ENCODE results near the gene SLIT3.

GRCh38 chr5:168669668-168670378 is 631.1 kb downstream of the SLIT3 start:
- no peak for TF ChIP-seq TARDBP (IDR thresholded peaks at IDR 0.05)
- no peak for TF ChIP-seq HDGF (IDR thresholded peaks at IDR 0.05; ENCODE audit: borderline replicate concordance)
- TF ChIP-seq ZNF384 (IDR thresholded peaks at IDR 0.05), result no peak
- no peak for TF ChIP-seq FOXA1 (IDR thresholded peaks at IDR 0.05)
- TF ChIP-seq NFRKB (IDR thresholded peaks at IDR 0.05), result no peak
- TF ChIP-seq SP1 (IDR thresholded peaks at IDR 0.05), result no peak
